Chondrocyte (in vitro differentiated cells): Measurements from ENCODE around the gene THRAP3. TPM values are rescaled to one million over a fixed set of nuclear protein-coding genes. Genes with fewer than 3 reads are reported as not detected.

Experiments
- DNase-seq: peaks from one replicate; pipeline ENCODE4 v3.0.0; 2021; ENCODE audit warnings: mixed read lengths, low spot score
- H3K27ac Mint-ChIP-seq: one replicate; pipeline ENCODE4 v1.8.0; 2021; ENCODE audit warnings: mild to moderate bottlenecking, moderate library complexity, mixed read lengths; ENCODE audit not compliant: unreplicated experiment
- H3K27me3 Mint-ChIP-seq: 2 replicates; pipeline ENCODE4 v1.8.0; 2021; ENCODE audit warnings: low read depth, mixed read lengths
- H3K36me3 Mint-ChIP-seq: 2 replicates; pipeline ENCODE4 v1.8.0; 2021; ENCODE audit warnings: low read depth, mixed read lengths
- H3K4me1 Mint-ChIP-seq: 2 replicates; pipeline ENCODE4 v1.8.0; 2021; ENCODE audit warnings: low read depth, mild to moderate bottlenecking, mixed read lengths
- H3K4me3 Mint-ChIP-seq: one replicate; pipeline ENCODE4 v1.8.0; 2021; ENCODE audit warnings: mild to moderate bottlenecking, moderate library complexity, mixed read lengths; ENCODE audit not compliant: unreplicated experiment
- H3K9me3 Mint-ChIP-seq: 2 replicates; pipeline ENCODE4 v1.8.0; 2021; ENCODE audit warnings: low read depth, mixed read lengths
- CTCF ChIP-seq: fragments of 200-600 bp; sonication (generic); IDR thresholded peaks from 2 replicates; pipeline ENCODE4 v1.5.0; 2021; ENCODE audit warnings: antibody characterized with exemption, mild to moderate bottlenecking, moderate library complexity
- total RNA-seq: library from RNA; stranded (reverse); gene quantifications from 3 replicates; pipeline ENCODE4 v1.2.1, GENCODE V29; 2021

Gene THRAP3
- total RNA-seq, 1 donor from 2014 or later = 106 TPM

DNA sequence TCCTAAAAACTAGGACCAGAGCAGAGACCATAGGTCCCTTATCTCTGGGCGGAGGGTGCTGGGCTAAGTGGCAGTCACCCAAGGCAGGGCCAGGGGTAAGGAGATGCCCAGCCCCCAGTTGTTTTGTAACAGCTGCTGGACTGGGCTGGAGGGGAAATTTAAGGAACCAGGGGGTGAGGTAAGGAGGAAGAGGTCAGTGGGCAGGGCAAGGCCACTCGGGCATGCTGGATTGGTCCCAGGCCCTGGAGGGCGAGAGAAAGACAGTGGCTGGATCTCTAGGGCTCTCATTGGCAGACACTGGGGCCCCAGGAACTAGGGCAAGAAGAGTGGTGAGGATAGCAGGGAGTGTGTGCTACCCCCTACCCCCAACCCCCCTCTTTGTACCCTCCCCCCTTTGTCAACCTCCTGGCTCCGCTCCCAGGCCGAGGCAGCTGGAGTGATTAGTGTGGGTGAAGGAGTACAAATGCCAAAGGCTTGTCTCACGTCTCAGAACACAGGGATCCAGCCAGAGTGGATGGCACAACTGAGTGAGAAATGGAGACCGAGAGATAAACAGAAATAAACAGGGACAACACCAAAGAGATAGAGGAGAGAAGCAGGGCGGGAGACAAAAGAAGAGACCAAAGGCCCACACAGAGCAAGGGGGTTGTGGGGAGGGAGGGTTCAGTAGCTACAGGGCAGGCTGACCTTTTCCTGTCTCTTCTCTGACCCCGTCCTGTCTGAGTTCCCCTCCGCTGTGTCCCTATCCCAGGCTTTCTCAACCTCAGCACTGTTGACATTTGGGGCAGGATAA lies 20.5 kb upstream of the THRAP3 start:
- DNase-seq = no peak
- TF ChIP-seq CTCF = no peak
- Mint-ChIP-seq H3K4me1 (peaks cover 37% of the 10 kb centered on the region), H3K9me3 (no peaks in the 10 kb centered on the region), H3K27me3 (no peaks in the 10 kb centered on the region), H3K27ac (peak overlapping the region; percentile 94), H3K4me3 (peak overlapping the region; percentile 6), H3K36me3 (no peaks in the 10 kb centered on the region)

GRCh38 chr1:36204347-36204909 lies 19.8 kb upstream of the THRAP3 start:
- no peaks in the 10 kb centered on the region for H3K9me3 Mint-ChIP-seq
- DNase-seq = no peak
- no peaks in the 10 kb centered on the region for H3K27me3 Mint-ChIP-seq
- peak overlapping the region; percentile 57 for H3K27ac Mint-ChIP-seq
- H3K36me3 Mint-ChIP-seq = no peaks in the 10 kb centered on the region
- no peak overlapping the region for H3K4me3 Mint-ChIP-seq
- H3K4me1 Mint-ChIP-seq = peaks cover 37% of the 10 kb centered on the region
- TF ChIP-seq CTCF = no peak

GRCh38 chr1:36206323-36206858 lies 17.9 kb upstream of the THRAP3 start:
- Mint-ChIP-seq H3K9me3 (no peaks in the 10 kb centered on the region), H3K4me1 (peaks cover 33% of the 10 kb centered on the region), H3K27me3 (no peaks in the 10 kb centered on the region), H3K4me3 (no peak overlapping the region), H3K27ac (peak overlapping the region; percentile 6), H3K36me3 (no peaks in the 10 kb centered on the region)
- no peak for DNase-seq
- no peak for TF ChIP-seq CTCF

DNA sequence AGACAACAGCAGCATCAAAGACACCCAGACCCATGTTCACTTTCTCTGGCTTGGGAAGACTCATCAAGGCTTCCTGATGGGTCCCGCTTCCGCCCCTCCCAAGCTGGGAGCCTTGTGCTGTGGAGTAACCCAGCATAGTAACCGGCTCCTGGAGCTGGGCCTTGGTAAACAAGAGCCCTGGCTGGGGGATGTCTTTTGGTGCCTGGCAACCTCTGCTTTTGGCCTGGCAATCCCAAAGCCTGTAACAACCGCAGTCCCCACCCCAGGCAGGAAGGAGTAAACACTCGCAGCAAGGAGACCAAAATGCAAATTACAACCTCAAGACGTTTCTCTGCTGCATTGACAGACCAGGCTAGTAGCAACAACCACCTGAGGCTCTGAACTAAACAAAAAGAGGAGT lies 16.9 kb upstream of the THRAP3 start:
- peaks cover 33% of the 10 kb centered on the region for H3K4me1 Mint-ChIP-seq
- H3K9me3 Mint-ChIP-seq = no peaks in the 10 kb centered on the region
- DNase-seq = no peak
- H3K36me3 Mint-ChIP-seq = no peaks in the 10 kb centered on the region
- no peak overlapping the region for H3K4me3 Mint-ChIP-seq
- H3K27ac Mint-ChIP-seq = peak overlapping the region; percentile 75
- TF ChIP-seq CTCF = no peak
- H3K27me3 Mint-ChIP-seq = no peaks in the 10 kb centered on the region

DNA sequence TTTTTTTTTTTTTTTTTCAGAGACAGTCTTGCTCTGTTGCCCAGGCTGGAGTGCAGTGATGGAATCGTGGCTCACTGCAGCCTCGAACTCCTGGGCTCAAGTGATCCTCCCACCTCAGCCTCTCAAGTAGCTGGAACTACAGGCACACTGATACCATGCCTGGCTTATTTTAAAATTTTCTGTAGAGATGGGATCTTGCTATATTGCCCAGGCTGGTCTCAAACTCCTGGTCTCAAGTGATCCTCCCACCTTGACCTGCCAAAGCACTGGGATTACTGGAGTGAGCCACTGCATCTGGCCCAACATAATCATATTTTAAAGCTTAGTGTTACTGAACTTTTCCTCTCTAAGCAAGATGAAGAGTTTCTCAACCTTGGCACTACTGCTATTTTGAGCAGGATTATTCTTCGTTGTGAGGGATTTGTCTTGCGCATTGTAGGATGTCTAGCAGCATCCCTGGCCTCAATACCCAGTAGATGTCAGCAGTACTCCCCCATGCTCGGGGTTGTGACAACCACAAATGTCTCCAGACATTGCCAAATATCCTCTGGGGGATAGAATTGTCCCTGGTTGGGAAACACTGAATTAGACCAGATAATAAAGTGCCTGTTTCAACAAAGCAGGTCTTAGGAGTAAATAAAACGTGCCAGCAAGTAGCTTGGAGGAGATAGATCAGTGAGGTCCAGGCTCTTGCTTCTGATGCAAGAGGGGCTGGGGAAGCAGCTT lies 15.1 kb upstream of the THRAP3 start:
- H3K4me1 Mint-ChIP-seq = peaks cover 20% of the 10 kb centered on the region
- H3K27ac Mint-ChIP-seq = no peak overlapping the region
- no peak for DNase-seq
- H3K27me3 Mint-ChIP-seq = no peaks in the 10 kb centered on the region
- no peaks in the 10 kb centered on the region for H3K9me3 Mint-ChIP-seq
- no peaks in the 10 kb centered on the region for H3K36me3 Mint-ChIP-seq
- TF ChIP-seq CTCF = no peak
- no peak overlapping the region for H3K4me3 Mint-ChIP-seq
